Heart right ventricle (tissue), 16 donors: ENCODE measurements around the gene PVRIG. TPM values are rescaled to one million over a fixed set of nuclear protein-coding genes. Genes with fewer than 3 reads are reported as not detected.
A peak's percentile ranks its signal among the peaks of the same experiment; 100 is the strongest.
"Not testable (repeated sequence)": the region's sequence is repeated elsewhere in the genome, so short reads cannot be mapped to it uniquely, and the experiment has no call there.

Experiments
- ATAC-seq, 8 donors: fragments of 200-7000 bp; cut with Tn5 transposase; one replicate each; pipeline ENCODE4 v1.9.1; 2020; ENCODE audit warnings: mild to moderate bottlenecking in 8 of 8, moderate library complexity in 8 of 8, moderate number of reproducible peaks in 1 of 8
- DNase-seq, 2 donors: peaks; one replicate each; pipeline ENCODE4 v3.0.0-alpha.2; 2020
- H3K27ac ChIP-seq, 10 donors: fragments of 200-600 bp; sonication (generic) in 2 of 10; one replicate each; pipeline versions ENCODE4 v1.5.0 to v1.8.0; 2020 to 2022; ENCODE audit warnings: mild to moderate bottlenecking in 3 of 10
- H3K27me3 ChIP-seq, 7 donors: fragments of 200-600 bp; one replicate each; pipeline ENCODE4 v1.8.0; 2021 to 2022; ENCODE audit warnings: mild to moderate bottlenecking in 2 of 7
- H3K36me3 ChIP-seq, 9 donors: fragments of 200-600 bp; sonication (generic) in 1 of 9; one replicate each; pipeline versions ENCODE4 v1.5.0 to v1.8.0; 2020 to 2022; ENCODE audit warnings: mild to moderate bottlenecking in 2 of 9
- H3K4me1 ChIP-seq, 9 donors: fragments of 200-600 bp; sonication (generic) in 1 of 9; one replicate each; pipeline versions ENCODE4 v1.5.0 to v1.8.0; 2020 to 2022; ENCODE audit warnings: mild to moderate bottlenecking in 4 of 9
- H3K4me3 ChIP-seq, 10 donors: fragments of 200-600 bp; sonication (generic) in 2 of 10; one replicate each; pipeline versions ENCODE4 v1.5.0 to v1.8.0; 2020 to 2022; ENCODE audit warnings: mild to moderate bottlenecking in 7 of 10, moderate library complexity in 2 of 10
- H3K9me3 ChIP-seq, 11 donors: fragments of 200-600 bp in 10 of 11; sonication (generic) in 2 of 11; one replicate each; pipeline versions ENCODE4 v1.5.0 to v1.8.0; 2013 to 2022; ENCODE audit warnings: mild to moderate bottlenecking in 2 of 11, control low read depth in 1 of 11, moderate library complexity in 1 of 11
- CTCF ChIP-seq, 9 donors: fragments of 200-600 bp; sonication (generic) in 2 of 9; IDR thresholded peaks; one replicate each; pipeline versions ENCODE4 v1.5.0 to v1.8.0; 2021 to 2022; ENCODE audit warnings: antibody characterized with exemption in 9 of 9, mild to moderate bottlenecking in 5 of 9, moderate library complexity in 1 of 9
- WGBS, 2 donors: extraction: QIAGEN DNeasy Blood & Tissue Kit; methylation state at CpG; one replicate each; pipeline ENCODE4 v1.1.7; 2013; ENCODE audit warnings: inconsistent platforms in 1 of 2; 5-methylcytosine and 5-hydroxymethylcytosine counted together
- intact Hi-C, 10 donors: fragments of 100-400 bp; cut with DNase I; formaldehyde crosslinking; loops; one replicate each; pipeline versions ENCODE4 v1.11.1 to v1.14.2; 2022
- polyA plus RNA-seq, 2 donors: library from polyadenylated mRNA; stranded (reverse); fragments of 200-250 nt; gene quantifications; one replicate each; pipeline ENCODE4 v1.2.3, GENCODE V29; 2013
- total RNA-seq, 10 donors: library from RNA; stranded (reverse); fragmentation: NEBNext Ultra II Directional in 3 of 10; extraction: Animal tissue kit (Norgen Biotek cat#: 25700) in 3 of 10; gene quantifications; one replicate each; pipeline versions ENCODE4 v1.2.1 to v1.2.4, GENCODE V29; 2021 to 2023
- donor health status: Arrhythmogenic right ventricular cardiomyopathy.
- donor health status: ischemic (EF 13 %, LVEDD 7.1; RV severe dilation, severe dysfunction).
- donor health status: healthy with polysubstance abuse.
- donor health status: DM: no; HTN: yes; CAD: no.
- donor health status: DM: no; HTN: no; CAD: no.
- donor health status: ischemic (EF 25% LVEDD 6.9; RV normal size, moderate dysfunction).
- donor health status: ischemic (EF 25% LVEDD 5.7; RV mildly dilated, moderate dysfunction).
- donor health status: healthy.
- donor health status: DM: yes; HTN: yes; CAD: no.
- donor health status: Ischemic cardiomyopathy.
- donor health status: ischemic (EF 35%, LVEDD 5.7; RV mildly dilated, moderate dysfunction).
- donor health status: nonischemic (EF 11% LVEDD 7.7; RV severe dilation, severe dysfunction).
- donor health status: DM: yes; HTN: yes; CAD: no.
- donor health status: PGD.
- donor health status: ischemic (EF 29% LVEDD 5.4; RV normal size, mild dysfunction).
- donor health status: nonischemic (EF 23%, LVEDD 6.1; RV moderate dilation, normal function).

The PVRIG gene
- total and polyA plus RNA-seq, 12 donors = 0.22 to 2.1 (median 0.59) TPM; not detected in 9

- H3K4me1 ChIP-seq = peaks cover 0 to 18% (median 10%) of the 10 kb centered on the region in 9 donors
- WGBS, 2 donors = 72 to 87% methylated on average over 7 of the region's 7 CpGs
- DNase-seq, H3K4me3 ChIP-seq, intact Hi-C loops, H3K36me3 ChIP-seq, ATAC-seq, H3K27ac ChIP-seq, H3K27me3 ChIP-seq, H3K9me3 ChIP-seq: not testable (repeated sequence)
Measured at GRCh38 chr7:100264669-100265165, 45.0 kb downstream of the PVRIG start.

- intact Hi-C loops, H3K9me3 ChIP-seq, DNase-seq, H3K27ac ChIP-seq, H3K36me3 ChIP-seq, H3K27me3 ChIP-seq, H3K4me3 ChIP-seq: not testable (repeated sequence)
- peaks cover 0 to 26% (median 14%) of the 10 kb centered on the region in 9 donors for H3K4me1 ChIP-seq
- WGBS, 2 donors = 68 to 79% methylated on average over 5 of the region's 5 CpGs
- ATAC-seq = peak in 1 of 8 donors; percentile 49
Measured at GRCh38 chr7:100265851-100266250, 46.1 kb downstream of the PVRIG start.

GRCh38 chr7:100266576-100267354, 47.0 kb downstream of the PVRIG start:
- intact Hi-C loops = no loop called here
- no peak overlapping the region for H3K27ac ChIP-seq
- no peak overlapping the region for H3K4me3 ChIP-seq
- H3K9me3 ChIP-seq = no peaks in the 10 kb centered on the region
- no peak for ATAC-seq
- H3K27me3 ChIP-seq = no peaks in the 10 kb centered on the region
- no peak for TF ChIP-seq CTCF (IDR thresholded peaks at IDR 0.05)
- no peak for DNase-seq
- no peaks in the 10 kb centered on the region for H3K36me3 ChIP-seq
- peaks cover 0 to 28% (median 14%) of the 10 kb centered on the region in 9 donors for H3K4me1 ChIP-seq
- 75 to 81% methylated on average over 10 of the region's 10 CpGs for WGBS, 2 donors

GRCh38 chr7:100267648-100268047, 47.9 kb downstream of the PVRIG start:
- H3K4me1 ChIP-seq = peaks cover 0 to 33% (median 14%) of the 10 kb centered on the region in 9 donors
- H3K9me3 ChIP-seq = no peaks in the 10 kb centered on the region
- no peak overlapping the region for H3K4me3 ChIP-seq
- no peak for TF ChIP-seq CTCF (IDR thresholded peaks at IDR 0.05)
- no peaks in the 10 kb centered on the region for H3K36me3 ChIP-seq
- 92 to 93% methylated on average over 6 of the region's 6 CpGs for WGBS, 2 donors
- ATAC-seq (no peak), DNase-seq (no peak)
- intact Hi-C loops = no loop called here
- no peak overlapping the region for H3K27ac ChIP-seq
- H3K27me3 ChIP-seq = no peaks in the 10 kb centered on the region

- H3K27me3 ChIP-seq, intact Hi-C loops, H3K27ac ChIP-seq, DNase-seq, H3K36me3 ChIP-seq, ATAC-seq, H3K4me3 ChIP-seq, H3K9me3 ChIP-seq: not testable (repeated sequence)
- H3K4me1 ChIP-seq = peaks cover 0 to 35% (median 14%) of the 10 kb centered on the region in 9 donors
- WGBS, 2 donors = 92 to 97% methylated on average over 11 of the region's 11 CpGs
Measured at GRCh38 chr7:100268882-100269281, 49.1 kb downstream of the PVRIG start.

GRCh38 chr7:100269306-100270045, 49.7 kb downstream of the PVRIG start:
- H3K27me3 ChIP-seq, DNase-seq, intact Hi-C loops, H3K4me3 ChIP-seq, H3K36me3 ChIP-seq, H3K9me3 ChIP-seq, ATAC-seq, H3K27ac ChIP-seq: not testable (repeated sequence)
- H3K4me1 ChIP-seq = peaks cover 0 to 35% (median 14%) of the 10 kb centered on the region in 9 donors
- 83 to 86% methylated on average over 14 of the region's 14 CpGs for WGBS, 2 donors

GRCh38 chr7:100270046-100270918, 50.5 kb downstream of the PVRIG start:
- ATAC-seq, intact Hi-C loops, H3K9me3 ChIP-seq, DNase-seq, H3K36me3 ChIP-seq, H3K27me3 ChIP-seq: not testable (repeated sequence)
- Histone ChIP-seq H3K4me1 (peaks cover 0 to 35% (median 14%) of the 10 kb centered on the region in 9 donors), H3K27ac (peak overlapping the region in 1 of 10 donors; percentile 1), H3K4me3 (peak overlapping the region in 8 of 10 donors; percentile 68 to 94 (median 70))
- WGBS, 2 donors = 26 to 33% methylated on average over 15 to 16 of the region's 23 CpGs
